Measurements from ENCODE around the gene ABI1.

The ABI1 gene

GRCh38 chr10:26854524-26854923 is 6.2 kb downstream of the ABI1 start:
- no peak for DNase-seq (ENCODE audit: low read depth)

GRCh38 chr10:26844396-26844975 is 16.3 kb downstream of the ABI1 start:
- DNase-seq (ENCODE audit: low read depth), result no peak

- no peak for DNase-seq (ENCODE audit: low read depth)
Measured at GRCh38 chr10:26843736-26844135, 17.0 kb downstream of the ABI1 start.

- no peak for DNase-seq (ENCODE audit: low read depth)
Measured at GRCh38 chr10:26841733-26842317, 18.9 kb downstream of the ABI1 start.

- DNase-seq (ENCODE audit: low read depth), result no peak
Measured at GRCh38 chr10:26840938-26841732, 19.6 kb downstream of the ABI1 start.

GRCh38 chr10:26839966-26840627 is 20.7 kb downstream of the ABI1 start:
- peak; percentile 43 for DNase-seq (ENCODE audit: low read depth)

- DNase-seq (ENCODE audit: low read depth), result no peak
Measured at GRCh38 chr10:26837139-26837538, 23.6 kb downstream of the ABI1 start.

GRCh38 chr10:26835025-26835424 is 25.7 kb downstream of the ABI1 start:
- DNase-seq (ENCODE audit: low read depth), result no peak

GRCh38 chr10:26832960-26833359 is 27.8 kb downstream of the ABI1 start:
- DNase-seq (ENCODE audit: low read depth), result no peak

- DNase-seq (ENCODE audit: low read depth), result no peak
Measured at GRCh38 chr10:26831936-26832335, 28.8 kb downstream of the ABI1 start.

- DNase-seq (ENCODE audit: low read depth), result no peak
Measured at GRCh38 chr10:26829810-26830515, 30.8 kb downstream of the ABI1 start.

- no peak for DNase-seq (ENCODE audit: low read depth)
Measured at GRCh38 chr10:26824015-26824690, 36.6 kb downstream of the ABI1 start.

- DNase-seq (ENCODE audit: low read depth), result no peak
Measured at GRCh38 chr10:26821699-26822570, 38.8 kb downstream of the ABI1 start.

GRCh38 chr10:26815500-26815899 is 45.3 kb downstream of the ABI1 start:
- DNase-seq (ENCODE audit: low read depth), result no peak

- no peak for DNase-seq (ENCODE audit: low read depth)
Measured at GRCh38 chr10:26810435-26811026, 50.2 kb downstream of the ABI1 start.

- no peak for DNase-seq (ENCODE audit: low read depth)
Measured at GRCh38 chr10:26809973-26810372, 50.8 kb downstream of the ABI1 start.

- no peak for DNase-seq (ENCODE audit: low read depth)
Measured at GRCh38 chr10:26807532-26807931, 53.2 kb downstream of the ABI1 start.

- DNase-seq (ENCODE audit: low read depth), result no peak
Measured at GRCh38 chr10:26806557-26806956, 54.2 kb downstream of the ABI1 start.

GRCh38 chr10:26805567-26806245 is 55.1 kb downstream of the ABI1 start:
- peak; percentile 27 for DNase-seq (ENCODE audit: low read depth)
